Keratinocyte (primary cell): Measurements from ENCODE around the gene CELF2. TPM values are rescaled to one million over a fixed set of nuclear protein-coding genes. Genes with fewer than 3 reads are reported as not detected.

ENCODE experiments used
- DNase-seq: peaks from one replicate; pipeline ENCODE4 v3.0.0-alpha.2; 2011; ENCODE audit warnings: low read depth, missing footprints, low spot score
- FAIRE-seq: peaks from 2 replicates; lab custom pipeline; 2011; peaks lifted over from hg19 to GRCh38; lab: Jason Lieb, UNC
- H2AFZ ChIP-seq: 2 replicates; pipeline ENCODE4 v1.6.0; 2012; ENCODE audit warnings: low read length, control low read depth, inconsistent platforms; ENCODE audit not compliant: control insufficient read depth
- H3K27ac ChIP-seq: 2 replicates; pipeline ENCODE4 v1.5.1; 2011; ENCODE audit warnings: low read length; ENCODE audit not compliant: control insufficient read depth, insufficient read depth
- H3K27me3 ChIP-seq: 3 replicates; pipeline ENCODE4 v1.6.0; 2011; ENCODE audit warnings: low read length; ENCODE audit not compliant: control insufficient read depth, insufficient read depth; ENCODE audit errors: extremely low read depth
- H3K36me3 ChIP-seq, 2 experiments: 2 replicates in 1 of 2; 3 replicates in 1 of 2; pipeline ENCODE4 v1.5.1; 2011; ENCODE audit warnings: low read length in 2 of 2, mild to moderate bottlenecking in 1 of 2; ENCODE audit not compliant: control insufficient read depth in 2 of 2, insufficient read depth in 2 of 2; ENCODE audit errors: extremely low read depth in 1 of 2
- H3K4me1 ChIP-seq: 3 replicates; pipeline ENCODE4 v1.5.1; 2011; ENCODE audit warnings: low read length; ENCODE audit not compliant: control insufficient read depth, insufficient read depth; ENCODE audit errors: extremely low read depth
- H3K4me2 ChIP-seq: 3 replicates; pipeline ENCODE4 v1.6.0; 2011; ENCODE audit warnings: low read depth, low read length; ENCODE audit not compliant: control insufficient read depth, insufficient read depth; ENCODE audit errors: extremely low read depth
- H3K4me3 ChIP-seq, 3 experiments: fragments of 200-600 bp in 1 of 3; sonication (generic) in 1 of 3; 2 replicates in 2 of 3; 3 replicates in 1 of 3; pipeline ENCODE4 v1.5.1; 2011 to 2016; ENCODE audit warnings: low read length in 3 of 3, mild to moderate bottlenecking in 3 of 3, control low read depth in 2 of 3, inconsistent platforms in 1 of 3, low read depth in 1 of 3, mixed read lengths in 1 of 3, mixed run types in 1 of 3, moderate library complexity in 1 of 3; ENCODE audit not compliant: control insufficient read depth in 2 of 3, insufficient read depth in 2 of 3; ENCODE audit errors: extremely low read depth in 1 of 3
- H3K79me2 ChIP-seq: 2 replicates; pipeline ENCODE4 v1.6.0; 2012; ENCODE audit warnings: low read length; ENCODE audit not compliant: control insufficient read depth, insufficient read depth
- H3K9ac ChIP-seq: 3 replicates; pipeline ENCODE4 v1.6.0; 2011; ENCODE audit warnings: low read length; ENCODE audit not compliant: control insufficient read depth, insufficient read depth; ENCODE audit errors: extremely low read depth
- H3K9me1 ChIP-seq: 3 replicates; pipeline ENCODE4 v1.6.0; 2011; ENCODE audit warnings: low read length; ENCODE audit not compliant: control insufficient read depth, insufficient read depth; ENCODE audit errors: extremely low read depth
- H3K9me3 ChIP-seq: 2 replicates; pipeline ENCODE4 v1.5.1; 2012; ENCODE audit warnings: low read depth, low read length; ENCODE audit not compliant: control insufficient read depth
- H4K20me1 ChIP-seq: 3 replicates; pipeline ENCODE4 v1.6.0; 2011; ENCODE audit warnings: low read length; ENCODE audit not compliant: control insufficient read depth, insufficient read depth; ENCODE audit errors: extremely low read depth
- EZH2 ChIP-seq: IDR thresholded peaks from one replicate; pipeline ENCODE4 v1.6.1; 2012; ENCODE audit warnings: inconsistent platforms, mild to moderate bottlenecking, low read length, moderate library complexity
- dilution Hi-C: fragments of 300-500 bp; cut with MboI; formaldehyde crosslinking; loops from one replicate; pipeline ENCODE4 v1.7.0; 2020; ENCODE audit warnings: low sequenced_read_pairs; ENCODE audit not compliant: extremely low pct_ligation_motif_present
- polyA plus RNA-seq, 5 experiments: library from polyadenylated mRNA; depleted of rRNA in 3 of 5; stranded (reverse) in 3 of 5; stranded (forward) in 1 of 5; unstranded in 1 of 5; fragments of >200 nt; gene quantifications; 1 replicate in 1 of 5; 2 replicates in 3 of 5; 3 replicates in 1 of 5; pipeline versions ENCODE4 v1.2.1 to v1.2.3, GENCODE V29; 2011 to 2012; ENCODE audit warnings: missing spikeins in 2 of 5, low read depth in 1 of 5, low replicate concordance in 1 of 5
- TF ChIP-seq, protein P1 (sequence below), 3 experiments: IDR thresholded peaks in 1 of 3; conservative IDR thresholded peaks in 1 of 3; optimal IDR thresholded peaks in 1 of 3; 2 replicates in 2 of 3; 3 replicates in 1 of 3; pipeline versions ENCODE3 to v1.5.1; 2011; ENCODE audit warnings: low read length in 3 of 3, mild to moderate bottlenecking in 3 of 3, moderate library complexity in 2 of 3, control low read depth in 1 of 3, inconsistent platforms in 1 of 3; ENCODE audit not compliant: insufficient read depth in 2 of 3; ENCODE audit errors: extremely low read depth in 1 of 3

Gene CELF2
- polyA plus RNA-seq, 1 donor (not counting 4 experiments of a cell fraction or from before 2014, with no cell fraction given) = 9.8 TPM

DNA sequence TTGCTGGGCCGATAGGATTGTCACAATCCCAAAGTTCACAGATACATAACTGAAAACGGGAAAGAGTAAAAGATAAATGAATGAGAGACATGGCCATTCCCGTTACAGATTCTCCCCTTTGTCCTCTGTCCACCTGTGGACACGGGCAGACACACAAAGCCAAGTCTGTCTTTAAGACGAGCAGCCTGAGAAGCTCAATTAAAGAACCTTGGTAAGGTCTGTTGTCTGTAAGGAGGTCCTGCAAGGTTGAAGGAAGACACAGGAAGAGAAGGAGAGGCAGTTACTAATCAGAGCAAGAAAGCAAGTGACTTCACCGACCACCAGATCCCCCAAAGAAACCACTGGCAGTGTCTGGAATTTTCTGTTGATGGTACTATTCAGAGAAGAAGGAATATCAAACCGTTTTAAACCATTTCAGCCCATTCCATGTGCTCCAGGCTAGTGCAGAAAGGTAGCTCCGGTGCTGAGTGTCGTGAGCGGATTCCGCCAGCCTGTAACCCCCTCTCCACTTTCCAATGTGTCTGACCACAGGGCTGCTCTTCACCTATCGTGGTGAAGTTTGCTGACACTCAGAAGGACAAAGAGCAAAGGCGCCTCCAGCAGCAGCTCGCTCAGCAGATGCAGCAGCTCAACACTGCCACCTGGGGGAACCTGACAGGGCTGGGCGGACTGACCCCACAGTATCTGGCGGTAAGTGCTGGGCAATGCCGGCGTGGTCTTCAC is 252.6 kb downstream of the CELF2 start:
- no peak overlapping the region for H3K27ac ChIP-seq
- H3K9me1 ChIP-seq = no peaks in the 10 kb centered on the region
- no peaks in the 10 kb centered on the region for H3K36me3 ChIP-seq
- no peaks in the 10 kb centered on the region for H3K9me3 ChIP-seq
- no peaks in the 10 kb centered on the region for H3K4me1 ChIP-seq
- no peaks in the 10 kb centered on the region for H3K79me2 ChIP-seq
- H3K9ac ChIP-seq = no peak overlapping the region
- dilution Hi-C loops = no loop called here
- TF ChIP-seq, protein P1, sequence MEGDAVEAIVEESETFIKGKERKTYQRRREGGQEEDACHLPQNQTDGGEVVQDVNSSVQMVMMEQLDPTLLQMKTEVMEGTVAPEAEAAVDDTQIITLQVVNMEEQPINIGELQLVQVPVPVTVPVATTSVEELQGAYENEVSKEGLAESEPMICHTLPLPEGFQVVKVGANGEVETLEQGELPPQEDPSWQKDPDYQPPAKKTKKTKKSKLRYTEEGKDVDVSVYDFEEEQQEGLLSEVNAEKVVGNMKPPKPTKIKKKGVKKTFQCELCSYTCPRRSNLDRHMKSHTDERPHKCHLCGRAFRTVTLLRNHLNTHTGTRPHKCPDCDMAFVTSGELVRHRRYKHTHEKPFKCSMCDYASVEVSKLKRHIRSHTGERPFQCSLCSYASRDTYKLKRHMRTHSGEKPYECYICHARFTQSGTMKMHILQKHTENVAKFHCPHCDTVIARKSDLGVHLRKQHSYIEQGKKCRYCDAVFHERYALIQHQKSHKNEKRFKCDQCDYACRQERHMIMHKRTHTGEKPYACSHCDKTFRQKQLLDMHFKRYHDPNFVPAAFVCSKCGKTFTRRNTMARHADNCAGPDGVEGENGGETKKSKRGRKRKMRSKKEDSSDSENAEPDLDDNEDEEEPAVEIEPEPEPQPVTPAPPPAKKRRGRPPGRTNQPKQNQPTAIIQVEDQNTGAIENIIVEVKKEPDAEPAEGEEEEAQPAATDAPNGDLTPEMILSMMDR (optimal IDR thresholded peaks at IDR 0.05 in 1 of 3, IDR thresholded peaks at IDR 0.05 in 1 of 3, conservative IDR thresholded peaks at IDR 0.05 in 1 of 3; ENCODE audit: extremely low read depth in 1 of 3, insufficient read depth in 2 of 3, low read length in 3 of 3) = peak; percentile 93 to 97 (median 96)
- no peak for TF ChIP-seq EZH2
- H3K4me3 ChIP-seq = no peak overlapping the region
- no peaks in the 10 kb centered on the region for H3K27me3 ChIP-seq
- H2AFZ ChIP-seq = no peak overlapping the region
- FAIRE-seq = peak; percentile 71
- no peaks in the 10 kb centered on the region for H4K20me1 ChIP-seq
- H3K4me2 ChIP-seq = no peak overlapping the region
- no peak for DNase-seq

DNA sequence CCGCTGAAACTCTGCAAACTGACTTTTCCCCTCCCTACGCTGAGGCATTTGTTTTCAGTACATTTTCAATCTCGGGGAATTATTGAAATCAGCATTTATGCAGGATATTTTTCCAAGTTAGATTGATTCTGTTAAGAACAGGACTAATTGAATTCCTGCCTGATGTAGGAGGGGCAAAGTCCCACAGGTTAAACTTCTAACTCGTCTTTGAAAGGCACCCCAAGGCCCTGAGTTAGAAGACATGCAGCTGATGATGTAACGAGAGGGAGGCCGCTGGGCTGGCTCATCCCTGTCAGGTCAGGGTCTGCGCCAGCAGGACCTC is 253.1 kb downstream of the CELF2 start:
- FAIRE-seq (no peak), DNase-seq (no peak)
- dilution Hi-C loops = no loop called here
- Histone ChIP-seq H3K27me3 (no peaks in the 10 kb centered on the region), H3K4me3 (no peak overlapping the region), H3K9ac (no peak overlapping the region), H3K27ac (no peak overlapping the region), H3K79me2 (no peaks in the 10 kb centered on the region), H3K36me3 (no peaks in the 10 kb centered on the region), H3K4me2 (no peak overlapping the region), H3K9me3 (no peaks in the 10 kb centered on the region), H3K4me1 (no peaks in the 10 kb centered on the region), H3K9me1 (no peaks in the 10 kb centered on the region), H2AFZ (no peak overlapping the region), H4K20me1 (no peaks in the 10 kb centered on the region)
- TF ChIP-seq, protein P1 (optimal IDR thresholded peaks at IDR 0.05 in 1 of 3, IDR thresholded peaks at IDR 0.05 in 1 of 3, conservative IDR thresholded peaks at IDR 0.05 in 1 of 3; ENCODE audit: extremely low read depth in 1 of 3, insufficient read depth in 2 of 3, low read length in 3 of 3) = peak in 1 of 3 experiments; percentile 3
- TF ChIP-seq EZH2 = no peak
